GM18498 (cell line): Measurements from ENCODE around the gene MAP2K2.

Source experiments
- ATAC-seq: cut with Tn5 transposase; IDR thresholded peaks from one replicate; pipeline ENCODE4 v1.9.1; 2021; ENCODE audit warnings: mild to moderate bottlenecking, moderate library complexity; ENCODE audit not compliant: unreplicated experiment

MAP2K2 gene

DNA sequence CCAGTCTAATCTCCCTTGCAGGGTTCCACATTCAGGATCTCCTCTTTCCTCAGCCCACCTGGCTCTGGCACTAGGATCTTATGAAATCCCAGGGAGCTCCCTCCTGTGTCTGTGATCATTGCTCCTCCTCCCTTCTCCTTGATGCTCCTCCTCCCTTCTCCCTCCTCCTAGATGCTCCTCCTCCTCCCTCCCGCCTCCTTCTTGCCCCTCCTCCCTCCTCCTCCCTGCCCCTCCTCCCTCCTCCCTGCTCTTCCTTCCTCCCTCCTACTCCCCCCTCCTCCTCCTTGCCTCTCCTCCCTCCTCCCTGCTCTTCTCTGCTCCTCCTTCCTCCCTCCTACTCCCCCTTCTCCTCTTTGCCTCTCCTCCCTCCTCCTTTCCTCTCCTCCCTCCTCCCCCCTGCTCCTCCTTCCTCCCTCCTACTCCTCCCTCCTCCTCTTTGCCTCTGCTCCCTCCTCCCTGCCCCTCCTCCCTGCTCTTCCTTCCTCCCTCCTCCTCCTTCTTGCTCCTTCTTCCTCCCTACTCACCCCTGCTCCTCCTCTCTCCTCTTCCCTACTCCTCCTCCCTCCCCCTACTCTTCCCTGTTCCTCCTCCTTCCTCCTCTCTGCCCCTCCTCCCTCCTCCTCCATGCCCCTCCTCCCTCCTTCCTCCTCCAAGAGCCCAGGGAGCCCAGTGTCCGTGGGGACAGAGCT lies 42.3 kb downstream of the MAP2K2 start:
- no peak for ATAC-seq

DNA sequence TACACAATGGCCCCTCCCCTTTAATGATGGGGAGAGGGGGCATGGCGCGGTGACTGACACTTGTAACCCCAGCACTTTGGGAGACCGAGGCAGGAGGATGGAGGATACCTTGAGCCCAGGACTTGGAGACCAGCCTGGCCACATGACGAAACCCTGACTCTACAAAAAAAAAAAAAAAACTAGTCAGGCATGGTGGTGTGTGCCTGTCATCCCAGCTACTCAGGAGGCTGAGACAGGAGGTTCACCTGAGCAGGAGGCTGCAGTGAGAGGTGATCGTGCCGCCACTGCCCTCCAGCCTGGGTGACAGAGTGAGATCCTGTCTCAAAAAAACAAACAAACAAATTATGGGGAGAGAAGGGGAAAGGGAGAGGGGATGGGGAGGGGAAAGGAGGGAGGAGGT lies 43.4 kb downstream of the MAP2K2 start:
- no peak for ATAC-seq

DNA sequence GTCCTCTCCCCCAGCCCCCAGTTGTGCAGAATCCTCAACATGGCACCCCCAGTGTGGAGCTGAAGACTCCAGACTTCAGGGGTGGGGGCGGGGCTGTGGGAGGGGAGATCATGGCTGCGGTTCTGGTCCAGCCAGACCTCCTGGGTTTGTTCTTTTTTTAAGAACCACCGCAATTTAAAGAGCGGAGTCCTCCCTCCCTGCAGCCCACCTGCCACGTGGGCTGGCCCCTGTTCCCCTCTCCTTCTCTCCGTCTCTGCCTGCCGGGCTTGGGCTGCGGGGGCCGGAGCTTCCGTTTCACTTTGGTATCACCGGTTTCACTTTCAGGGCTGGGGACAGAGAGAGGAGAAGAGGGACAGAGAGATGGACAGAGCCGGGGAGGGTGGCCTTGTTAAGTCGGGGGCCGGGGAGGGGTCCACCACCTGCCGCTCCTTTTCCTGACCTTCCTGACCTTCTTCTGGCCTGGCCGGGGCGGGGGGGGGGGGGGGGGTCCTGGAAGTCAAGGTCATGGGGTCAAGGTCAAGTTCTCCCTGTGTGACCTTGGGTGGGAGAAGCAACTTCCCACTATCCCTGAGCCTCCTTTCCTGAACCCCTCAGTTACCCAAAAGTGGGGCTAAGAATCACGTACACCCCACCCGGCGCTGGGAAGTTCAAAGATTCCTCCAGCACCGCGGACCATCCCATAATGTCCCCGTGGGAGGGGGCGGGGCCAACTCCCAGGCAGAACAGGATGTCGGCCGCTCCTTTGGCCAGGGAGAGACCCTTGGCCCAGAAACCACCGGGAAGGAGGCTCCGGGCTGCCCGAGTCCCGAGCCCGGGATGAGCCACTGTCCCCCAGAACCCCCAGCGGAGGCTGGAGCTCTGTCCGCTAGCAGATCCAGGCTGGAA lies 45.9 kb downstream of the MAP2K2 start:
- no peak for ATAC-seq

DNA sequence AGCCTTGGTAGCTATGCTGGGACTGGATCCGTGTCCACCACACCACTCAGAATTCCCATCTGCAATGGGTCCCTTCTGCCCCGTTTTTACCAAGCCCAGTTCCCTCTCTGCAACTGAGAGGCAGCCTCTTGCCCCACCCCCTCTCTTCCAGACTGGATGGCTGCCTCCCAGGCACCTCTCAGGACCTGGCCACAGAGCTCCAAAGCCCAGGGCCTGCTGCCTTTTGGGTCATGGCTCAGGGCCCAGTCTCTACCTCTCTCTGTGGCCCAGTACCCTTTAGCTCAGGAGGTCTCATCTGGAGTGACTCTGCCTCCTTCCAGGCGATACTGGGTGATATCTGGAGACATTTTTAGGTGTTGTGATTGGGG lies 46.9 kb downstream of the MAP2K2 start:
- no peak for ATAC-seq

DNA sequence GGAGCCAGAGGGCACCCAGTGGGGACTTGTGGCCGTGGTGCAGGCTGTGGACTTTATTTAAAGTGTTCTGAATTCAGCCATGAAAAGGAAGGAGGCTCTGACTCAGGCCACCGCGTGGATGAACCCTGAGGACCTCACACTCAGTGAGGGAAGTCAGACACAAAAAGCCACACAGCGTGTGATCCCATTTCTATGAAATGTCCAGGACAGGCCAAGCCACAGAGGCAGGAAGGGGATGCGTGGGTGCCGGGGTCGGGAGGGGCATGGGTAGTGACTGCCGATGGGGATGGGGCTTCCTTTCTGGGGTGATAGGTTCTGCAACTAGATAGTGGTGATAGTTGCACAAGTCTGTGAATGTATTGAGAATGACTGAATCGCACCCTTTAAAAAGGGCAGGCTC lies 48.5 kb downstream of the MAP2K2 start:
- no peak for ATAC-seq

DNA sequence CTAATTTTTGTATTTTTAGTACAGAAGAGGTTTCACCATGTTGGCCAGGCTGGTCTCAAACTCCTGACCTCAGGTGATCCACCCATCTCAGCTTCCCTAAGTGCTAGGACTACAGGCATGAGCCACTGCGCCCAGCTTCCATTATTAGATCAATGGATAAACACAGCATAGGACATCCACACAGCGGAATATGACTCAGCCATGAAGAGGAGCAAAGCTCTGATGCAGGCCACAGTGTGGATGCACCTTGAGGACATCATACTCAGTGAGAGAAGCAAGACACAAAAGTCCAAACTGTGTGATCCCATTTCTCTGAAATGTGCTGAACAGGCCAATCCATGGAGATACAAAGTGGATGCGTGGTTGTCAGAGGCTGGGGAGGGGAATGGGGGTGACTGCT lies 52.3 kb downstream of the MAP2K2 start:
- no peak for ATAC-seq

DNA sequence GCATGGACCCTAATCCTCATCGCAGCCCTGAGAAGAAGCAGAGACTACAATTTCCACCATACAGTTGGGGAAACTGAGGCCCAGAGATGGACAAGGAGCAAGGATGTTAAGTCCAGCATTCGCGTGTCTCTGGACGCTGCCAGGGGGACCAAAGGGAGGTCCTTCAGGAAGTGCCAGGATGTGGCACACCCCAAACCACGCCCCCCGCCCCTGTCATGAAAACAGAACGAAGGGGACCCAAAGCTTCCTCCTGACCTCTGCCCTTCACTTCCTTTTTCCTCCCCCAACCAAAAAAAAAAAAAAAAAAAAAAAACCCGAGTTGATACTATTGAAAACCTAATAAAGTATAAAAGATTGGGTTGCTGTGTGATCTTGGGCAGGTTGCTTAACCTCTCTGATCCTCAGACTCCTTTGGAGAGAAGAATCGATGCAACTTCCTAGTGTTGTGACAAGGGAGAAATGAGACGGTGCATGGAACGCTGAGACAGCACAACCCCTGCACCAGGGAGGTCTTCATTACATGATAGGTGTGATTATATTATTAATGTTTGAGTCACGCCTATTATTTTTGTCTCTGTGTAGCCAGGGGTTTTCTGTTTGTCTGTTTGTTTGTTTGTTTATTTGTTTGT lies 54.5 kb downstream of the MAP2K2 start:
- no peak for ATAC-seq

DNA sequence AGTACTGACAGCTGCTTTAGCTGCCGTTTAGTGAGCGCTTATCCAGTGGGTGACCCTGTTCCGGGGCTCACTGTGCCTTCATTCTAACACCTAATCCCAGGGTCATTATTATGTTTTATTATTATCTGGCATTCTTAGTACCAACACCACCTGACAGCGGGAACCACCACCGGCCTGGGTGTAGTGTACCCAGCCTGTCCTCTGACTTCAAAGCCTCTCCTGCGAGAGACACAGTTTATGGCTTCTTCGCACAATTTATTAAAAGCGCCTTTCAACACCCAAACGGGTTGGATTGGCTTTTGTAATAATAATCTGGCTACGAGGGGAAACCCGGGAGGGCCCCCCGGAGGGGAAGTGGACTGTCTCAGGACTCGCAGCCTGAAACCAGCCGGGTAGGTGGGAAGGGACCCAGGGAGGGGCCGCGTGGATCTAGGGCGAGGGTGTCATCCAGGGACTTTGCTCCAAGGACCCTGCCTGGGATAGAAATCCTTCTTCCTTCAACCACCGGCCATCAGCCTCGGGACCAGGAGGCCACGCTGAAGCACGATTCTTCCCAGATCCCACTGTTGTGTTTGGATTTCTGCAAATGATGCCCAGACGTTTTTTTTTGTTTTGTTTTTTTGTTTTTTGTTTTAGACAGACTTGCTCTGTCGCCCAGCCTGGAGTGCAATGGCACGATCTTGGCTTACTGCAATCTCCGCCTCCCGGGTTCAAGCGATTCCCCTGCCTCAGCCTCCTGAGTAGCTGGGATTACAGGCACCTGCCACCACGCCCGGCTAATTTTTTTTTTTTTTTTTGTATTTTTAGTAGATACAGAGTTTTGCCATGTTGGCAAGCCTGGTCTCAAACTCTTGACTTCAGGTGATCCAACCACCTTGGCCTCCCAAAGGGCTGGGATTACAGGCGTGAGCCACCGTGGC lies 55.6 kb downstream of the MAP2K2 start:
- ATAC-seq, result no peak

DNA sequence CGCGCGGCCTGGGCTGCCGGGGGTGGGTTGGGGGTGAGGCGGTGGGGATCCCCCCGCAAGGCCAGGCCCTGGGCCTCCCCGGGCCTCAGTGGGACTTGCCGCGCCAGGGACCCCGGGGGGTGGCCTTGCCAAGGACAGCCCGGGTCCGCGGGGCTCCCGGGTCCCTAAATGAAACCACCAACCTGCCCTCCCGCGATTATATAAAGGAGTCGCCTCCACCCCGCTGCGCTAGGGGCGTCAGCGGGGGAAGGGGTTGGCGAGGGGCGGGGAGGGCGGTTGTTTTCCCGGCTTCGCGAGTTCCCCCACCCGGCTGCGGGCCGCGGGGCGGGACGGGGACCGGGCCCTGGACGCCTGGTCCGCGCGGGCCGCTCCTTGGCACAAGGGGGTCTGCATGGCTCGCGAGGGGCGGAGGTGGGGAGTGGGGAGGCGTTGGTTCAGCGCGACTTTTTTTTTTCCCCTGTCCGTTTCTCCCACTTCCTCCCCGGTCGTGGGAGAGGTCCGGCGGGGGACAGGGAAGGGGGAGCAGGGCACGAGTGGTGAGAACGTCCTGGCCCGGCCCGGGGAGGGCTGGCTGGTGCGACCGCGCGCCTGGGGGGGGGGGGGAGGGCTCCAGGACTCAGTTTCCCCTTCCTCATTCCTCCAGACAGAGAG lies 56.4 kb downstream of the MAP2K2 start:
- no peak for ATAC-seq

DNA sequence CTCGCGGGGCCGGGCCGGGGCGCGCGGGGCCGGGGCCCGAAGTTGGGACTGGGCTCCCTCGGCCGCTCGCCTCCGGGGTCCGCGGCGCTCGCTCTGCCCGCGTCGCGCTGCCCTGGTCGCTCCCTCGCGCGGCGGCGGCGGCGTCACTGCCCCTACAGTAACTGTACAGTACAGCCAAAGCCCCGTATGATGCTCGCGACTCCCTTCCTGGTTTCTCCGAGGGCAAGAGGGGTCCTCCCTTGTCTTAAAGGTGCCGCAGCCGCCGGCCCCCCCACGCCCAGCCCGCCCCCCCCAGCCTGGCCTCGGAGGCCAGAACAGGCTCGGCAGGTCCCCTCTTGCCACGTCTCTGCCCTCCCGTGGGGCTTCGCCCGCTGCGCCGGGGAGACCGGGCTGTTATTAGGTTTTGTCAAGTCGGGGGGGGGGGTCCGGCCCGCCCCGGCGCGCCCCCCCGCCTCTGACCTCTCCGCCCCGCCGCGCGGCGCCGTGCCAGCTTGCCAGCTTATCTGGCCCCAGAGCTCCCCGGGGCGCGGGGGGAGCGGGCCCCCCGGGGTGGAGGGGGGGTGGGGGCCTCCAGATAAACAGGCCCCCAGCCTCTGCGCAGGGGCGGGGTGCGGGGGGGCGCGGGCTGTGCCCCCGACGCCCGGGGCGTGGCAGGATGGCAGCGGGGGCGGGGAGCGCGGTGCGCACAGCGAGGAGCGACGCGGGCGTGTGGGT lies 57.1 kb downstream of the MAP2K2 start, which contains the start of gene ZBTB7A:
Gene ZBTB7A, minus strand, starts transcription at position 218 of the 714 bp plus-strand sequence. CDS start 11,667 bp downstream, outside the sequence.
- ATAC-seq, result no peak

DNA sequence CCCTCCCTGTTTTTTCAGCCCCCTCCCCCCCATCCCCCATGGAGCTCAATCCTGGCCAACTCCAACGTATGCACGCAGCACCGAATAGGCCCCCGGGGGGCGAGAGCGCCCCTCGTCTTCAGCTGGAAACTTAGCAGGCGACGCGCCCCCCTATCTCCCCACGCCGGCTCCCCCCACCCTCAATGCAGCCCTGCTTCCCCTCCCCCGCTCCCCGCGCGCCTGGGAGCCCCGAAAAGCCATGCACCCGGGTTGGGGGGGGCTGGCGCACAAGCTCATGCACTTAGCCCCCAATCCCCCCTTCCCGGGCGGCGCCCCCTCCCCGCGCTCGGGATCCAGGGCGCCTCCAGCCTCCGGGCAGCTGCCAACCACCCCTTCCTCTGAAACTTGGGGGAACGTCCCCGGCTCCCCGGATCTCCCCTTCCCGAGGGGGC lies 57.7 kb downstream of the MAP2K2 start:
- no peak for ATAC-seq

DNA sequence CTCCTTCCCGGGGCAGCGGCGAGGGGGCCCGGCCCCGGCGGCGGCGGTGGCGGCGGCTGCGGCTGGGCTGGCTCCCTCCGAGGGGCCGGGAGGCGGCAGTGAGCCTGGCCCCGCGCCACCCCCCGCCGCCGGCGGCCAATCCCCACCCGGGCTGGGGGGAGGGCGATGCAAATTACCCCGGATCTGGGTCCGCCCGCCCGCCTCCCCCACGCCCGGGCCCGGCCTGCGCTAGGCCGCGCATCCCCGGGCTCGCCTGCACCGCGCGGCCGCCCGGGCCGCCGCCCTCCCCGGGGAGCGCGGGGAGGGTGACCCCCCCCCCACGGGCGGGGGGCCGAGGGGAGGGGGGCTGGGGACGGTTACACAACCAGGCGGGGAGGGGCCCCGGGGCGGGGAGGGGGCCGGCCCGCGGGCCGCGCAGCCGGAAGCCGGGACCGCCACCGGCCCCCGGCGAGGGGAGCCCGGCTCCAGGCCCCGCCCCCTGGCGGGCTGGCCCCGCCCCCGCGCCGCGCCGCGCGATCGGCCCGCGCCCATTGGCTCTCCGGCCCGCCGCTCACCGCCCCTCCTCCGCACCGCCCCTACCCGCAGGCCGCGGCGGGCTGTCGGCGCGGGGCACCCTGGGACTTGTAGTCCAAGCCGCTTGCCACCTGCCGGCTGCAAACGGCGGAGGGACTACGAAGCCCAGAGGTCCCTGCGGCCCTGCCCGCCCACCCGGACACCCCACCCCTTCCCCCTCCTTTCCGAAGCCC lies 58.3 kb downstream of the MAP2K2 start:
- peak; percentile 80 for ATAC-seq

DNA sequence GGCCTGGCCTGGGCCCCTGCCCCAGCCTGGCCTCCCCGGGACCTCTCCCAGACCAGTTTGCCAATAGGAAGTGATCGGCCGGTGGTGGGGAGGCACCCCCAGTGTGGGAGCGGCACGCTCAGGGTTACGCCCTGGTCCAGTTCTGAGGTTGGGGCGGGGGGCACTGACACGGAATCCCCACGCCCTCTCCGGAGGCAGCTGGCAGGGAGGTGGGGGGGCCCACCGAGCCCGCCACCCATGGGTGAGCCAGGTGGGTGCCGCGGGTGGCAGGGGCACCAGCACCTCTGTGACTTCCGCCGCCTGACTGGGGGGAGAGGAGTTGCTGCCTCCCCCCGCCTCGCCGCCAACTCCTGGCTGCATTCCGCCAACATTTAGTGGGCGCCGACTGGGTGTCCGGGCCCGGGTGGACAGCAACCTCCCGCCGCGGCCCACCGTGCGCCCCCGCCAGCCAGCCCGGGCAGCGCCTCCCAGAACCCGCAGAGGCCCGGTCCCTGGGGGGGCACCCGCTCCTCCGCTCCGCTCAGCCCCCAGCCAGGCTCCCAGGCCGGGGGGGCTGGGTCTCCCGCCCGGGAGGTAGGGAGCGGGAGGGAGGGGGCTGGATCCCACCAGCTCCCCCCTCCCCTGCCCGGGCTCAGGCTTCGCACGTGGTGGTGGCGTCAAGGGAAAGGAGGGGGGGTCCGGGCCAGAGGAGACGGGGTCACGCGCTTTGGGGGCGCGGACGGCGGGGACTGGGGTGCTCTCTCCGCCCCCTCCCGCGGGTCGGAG lies 59.2 kb downstream of the MAP2K2 start:
- ATAC-seq, result no peak

DNA sequence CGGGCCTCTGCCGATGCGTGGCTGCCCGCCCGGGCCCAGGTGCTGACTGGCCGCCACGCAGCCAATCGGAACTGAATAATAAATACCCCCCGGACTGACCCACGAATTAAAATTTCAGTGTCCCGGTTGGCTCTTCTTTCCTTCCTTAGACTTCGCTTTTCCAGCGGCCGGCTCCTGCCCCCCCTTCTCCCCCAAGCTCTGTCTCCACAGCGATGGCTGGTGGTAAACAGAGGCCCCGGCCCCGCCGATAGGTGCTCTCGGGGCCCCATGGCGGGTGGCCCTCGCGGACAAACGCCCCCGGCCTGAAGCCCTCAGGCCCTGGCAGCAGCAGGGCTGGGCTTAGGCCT lies 59.8 kb downstream of the MAP2K2 start:
- ATAC-seq, result no peak

DNA sequence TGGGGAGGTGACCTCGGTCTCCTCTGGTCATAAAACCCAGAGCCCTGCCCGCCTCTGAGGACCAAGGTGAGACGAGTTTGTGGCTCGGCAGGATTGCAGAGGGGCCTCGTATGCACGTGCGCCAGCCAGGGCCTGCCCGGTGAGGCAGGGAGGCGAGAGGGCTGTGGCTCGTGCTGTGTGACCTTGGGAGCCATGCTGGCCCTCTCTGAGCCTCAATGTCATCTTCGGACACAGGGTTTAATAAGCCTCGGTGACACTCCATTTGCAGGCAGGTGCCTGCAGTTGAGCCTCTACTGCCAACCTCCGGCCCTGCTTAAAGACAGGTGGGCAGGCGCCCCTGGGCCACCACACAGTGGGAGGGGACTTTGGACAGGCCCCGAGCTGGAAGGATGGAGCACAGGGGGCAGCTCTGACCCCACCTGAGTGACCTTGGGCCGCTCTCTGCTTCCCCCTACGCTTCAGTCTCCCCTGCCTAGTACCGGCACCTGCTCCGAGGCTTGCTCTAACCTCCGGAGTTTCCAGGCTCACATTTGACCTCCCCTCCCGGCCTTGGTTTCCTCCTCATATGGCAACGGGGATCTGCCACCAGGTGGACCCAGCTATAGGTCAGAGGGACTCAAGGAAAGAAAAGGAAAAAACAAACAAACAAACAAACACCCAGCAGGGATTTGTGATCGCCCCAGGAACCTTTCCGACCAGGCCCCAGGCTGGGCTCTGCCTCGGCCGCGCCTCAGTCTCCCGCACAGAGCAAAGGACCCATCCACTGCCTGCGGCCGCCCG lies 60.4 kb downstream of the MAP2K2 start:
- ATAC-seq, result no peak

DNA sequence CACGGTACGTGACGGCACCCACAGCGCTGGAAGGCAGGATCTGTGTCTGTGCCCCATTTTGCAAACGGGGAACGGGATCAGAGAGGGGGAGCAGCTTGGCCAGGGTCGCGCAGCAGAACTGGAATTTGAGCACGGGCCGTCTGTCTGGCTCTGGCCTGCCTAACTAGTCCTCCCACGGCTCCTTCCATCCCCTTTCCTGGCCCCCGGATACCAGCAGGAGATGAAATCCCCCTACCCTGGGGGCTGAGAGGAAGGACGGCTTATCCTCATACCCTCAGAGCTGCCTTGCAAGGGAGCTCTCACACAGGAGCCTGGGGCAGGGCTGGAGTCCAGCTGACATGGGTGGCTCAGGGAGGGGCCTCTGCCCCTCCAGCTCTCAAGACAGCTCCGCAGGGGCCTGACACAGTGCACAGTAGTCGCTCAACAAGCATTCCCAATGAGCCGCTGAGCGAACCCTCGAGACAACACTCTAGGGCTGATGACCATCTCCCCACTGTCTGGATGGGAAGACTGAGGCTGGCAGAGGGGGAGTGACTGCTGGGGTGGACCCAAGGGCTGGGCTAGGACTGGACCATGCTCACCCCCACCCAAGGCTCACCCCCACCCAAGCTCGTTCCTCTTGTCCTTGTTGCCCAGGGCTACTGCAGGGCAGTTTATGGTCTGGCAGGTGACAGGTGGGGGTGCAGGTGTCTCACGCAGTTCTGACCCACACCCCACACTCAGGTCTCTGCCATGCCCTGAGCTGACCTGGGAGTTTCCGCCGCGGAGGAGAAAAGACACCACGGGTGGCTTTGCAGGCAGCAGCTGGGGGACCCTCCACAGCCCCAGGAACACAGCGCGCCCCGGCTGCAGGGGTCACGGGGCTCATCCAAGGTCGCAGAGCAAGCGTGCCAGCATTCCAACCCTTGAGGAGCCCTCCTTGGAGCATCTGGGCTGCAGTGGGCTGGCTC lies 61.2 kb downstream of the MAP2K2 start:
- ATAC-seq, result no peak
